ENCODE data around the gene FRMD5.

- TF ChIP-seq, protein P1, sequence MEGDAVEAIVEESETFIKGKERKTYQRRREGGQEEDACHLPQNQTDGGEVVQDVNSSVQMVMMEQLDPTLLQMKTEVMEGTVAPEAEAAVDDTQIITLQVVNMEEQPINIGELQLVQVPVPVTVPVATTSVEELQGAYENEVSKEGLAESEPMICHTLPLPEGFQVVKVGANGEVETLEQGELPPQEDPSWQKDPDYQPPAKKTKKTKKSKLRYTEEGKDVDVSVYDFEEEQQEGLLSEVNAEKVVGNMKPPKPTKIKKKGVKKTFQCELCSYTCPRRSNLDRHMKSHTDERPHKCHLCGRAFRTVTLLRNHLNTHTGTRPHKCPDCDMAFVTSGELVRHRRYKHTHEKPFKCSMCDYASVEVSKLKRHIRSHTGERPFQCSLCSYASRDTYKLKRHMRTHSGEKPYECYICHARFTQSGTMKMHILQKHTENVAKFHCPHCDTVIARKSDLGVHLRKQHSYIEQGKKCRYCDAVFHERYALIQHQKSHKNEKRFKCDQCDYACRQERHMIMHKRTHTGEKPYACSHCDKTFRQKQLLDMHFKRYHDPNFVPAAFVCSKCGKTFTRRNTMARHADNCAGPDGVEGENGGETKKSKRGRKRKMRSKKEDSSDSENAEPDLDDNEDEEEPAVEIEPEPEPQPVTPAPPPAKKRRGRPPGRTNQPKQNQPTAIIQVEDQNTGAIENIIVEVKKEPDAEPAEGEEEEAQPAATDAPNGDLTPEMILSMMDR (IDR thresholded peaks at IDR 0.05; ENCODE audit: low read depth, low read length, poor library complexity, severe bottlenecking) = no peak
- no peak for TF ChIP-seq EZH2phosphoT487 (IDR thresholded peaks at IDR 0.05; ENCODE audit: borderline replicate concordance, low read length)
Observed at GRCh38 chr15:44136991-44137477, 58.0 kb downstream of the FRMD5 start.
